Measurements from ENCODE around the gene HMCN2.

HMCN2 gene

GRCh38 chr9:130345009-130345896 lies 79.7 kb downstream of the HMCN2 start:
- no peaks in the 10 kb centered on the region for H3F3A ChIP-seq (ENCODE audit: low read depth)
- no peaks in the 10 kb centered on the region for H3K27me3 ChIP-seq (ENCODE audit: insufficient read depth, low read length, poor library complexity, severe bottlenecking)
- TF ChIP-seq CTCF (conservative IDR thresholded peaks at IDR 0.05; ENCODE audit: low read length) (no peak), EZH2phosphoT487 (IDR thresholded peaks at IDR 0.05; ENCODE audit: borderline replicate concordance) (no peak)
- H3K9me2 ChIP-seq (replicated peaks; ENCODE audit: low read depth, low read length), result no peaks in the 10 kb centered on the region
- no peaks in the 10 kb centered on the region for H3K79me2 ChIP-seq (ENCODE audit: insufficient read depth, low read length)
- no peaks in the 10 kb centered on the region for H4K20me1 ChIP-seq (ENCODE audit: insufficient read depth, low read length, poor library complexity, severe bottlenecking)
- no peak overlapping the region for H3K9ac ChIP-seq (ENCODE audit: low read depth, low read length, poor library complexity, severe bottlenecking)
- no peaks in the 10 kb centered on the region for H3K36me3 ChIP-seq (ENCODE audit: insufficient read depth, low read length)
- no peak overlapping the region for H3K4me2 ChIP-seq (ENCODE audit: low read depth, low read length, poor library complexity, severe bottlenecking)
- no peak overlapping the region for H2AFZ ChIP-seq (ENCODE audit: low read length)
- no peaks in the 10 kb centered on the region for H3K9me3 ChIP-seq (ENCODE audit: insufficient read depth, low read depth, low read length)
- H3K4me3 ChIP-seq (ENCODE audit: low read length, poor library complexity, severe bottlenecking), result no peak overlapping the region
- no peaks in the 10 kb centered on the region for H3K4me1 ChIP-seq (ENCODE audit: insufficient read depth, low read length, poor library complexity, severe bottlenecking)

- TF ChIP-seq CTCF (conservative IDR thresholded peaks at IDR 0.05; ENCODE audit: low read length) (no peak), EZH2phosphoT487 (IDR thresholded peaks at IDR 0.05; ENCODE audit: borderline replicate concordance) (no peak)
- Histone ChIP-seq H3K9ac (ENCODE audit: low read depth, low read length, poor library complexity, severe bottlenecking) (no peak overlapping the region), H4K20me1 (ENCODE audit: insufficient read depth, low read length, poor library complexity, severe bottlenecking) (no peaks in the 10 kb centered on the region), H3F3A (ENCODE audit: low read depth) (no peaks in the 10 kb centered on the region), H2AFZ (ENCODE audit: low read length) (no peak overlapping the region), H3K4me3 (ENCODE audit: low read length, poor library complexity, severe bottlenecking) (no peak overlapping the region), H3K27me3 (ENCODE audit: insufficient read depth, low read length, poor library complexity, severe bottlenecking) (no peaks in the 10 kb centered on the region), H3K36me3 (ENCODE audit: insufficient read depth, low read length) (no peaks in the 10 kb centered on the region), H3K9me2 (replicated peaks; ENCODE audit: low read depth, low read length) (no peaks in the 10 kb centered on the region), H3K4me2 (ENCODE audit: low read depth, low read length, poor library complexity, severe bottlenecking) (no peak overlapping the region), H3K9me3 (ENCODE audit: insufficient read depth, low read depth, low read length) (no peaks in the 10 kb centered on the region), H3K79me2 (ENCODE audit: insufficient read depth, low read length) (no peaks in the 10 kb centered on the region), H3K4me1 (ENCODE audit: insufficient read depth, low read length, poor library complexity, severe bottlenecking) (no peaks in the 10 kb centered on the region)
Observed at GRCh38 chr9:130345897-130346385, 80.4 kb downstream of the HMCN2 start.

- no peaks in the 10 kb centered on the region for H3K9me2 ChIP-seq (replicated peaks; ENCODE audit: low read depth, low read length)
- H3K36me3 ChIP-seq (ENCODE audit: insufficient read depth, low read length), result no peaks in the 10 kb centered on the region
- no peaks in the 10 kb centered on the region for H3F3A ChIP-seq (ENCODE audit: low read depth)
- H4K20me1 ChIP-seq (ENCODE audit: insufficient read depth, low read length, poor library complexity, severe bottlenecking), result no peaks in the 10 kb centered on the region
- TF ChIP-seq CTCF (conservative IDR thresholded peaks at IDR 0.05; ENCODE audit: low read length), result no peak
- no peak for TF ChIP-seq EZH2phosphoT487 (IDR thresholded peaks at IDR 0.05; ENCODE audit: borderline replicate concordance)
- H3K9me3 ChIP-seq (ENCODE audit: insufficient read depth, low read depth, low read length), result no peaks in the 10 kb centered on the region
- no peak overlapping the region for H3K4me2 ChIP-seq (ENCODE audit: low read depth, low read length, poor library complexity, severe bottlenecking)
- H3K79me2 ChIP-seq (ENCODE audit: insufficient read depth, low read length), result no peaks in the 10 kb centered on the region
- no peak overlapping the region for H3K4me3 ChIP-seq (ENCODE audit: low read length, poor library complexity, severe bottlenecking)
- H3K4me1 ChIP-seq (ENCODE audit: insufficient read depth, low read length, poor library complexity, severe bottlenecking), result no peaks in the 10 kb centered on the region
- H3K9ac ChIP-seq (ENCODE audit: low read depth, low read length, poor library complexity, severe bottlenecking), result no peak overlapping the region
- H2AFZ ChIP-seq (ENCODE audit: low read length), result no peak overlapping the region
- no peaks in the 10 kb centered on the region for H3K27me3 ChIP-seq (ENCODE audit: insufficient read depth, low read length, poor library complexity, severe bottlenecking)
Observed at GRCh38 chr9:130346431-130346830, 80.9 kb downstream of the HMCN2 start.
